ENCODE results near the gene LRP8. TPM values are rescaled to one million over a fixed set of nuclear protein-coding genes. Genes with fewer than 3 reads are reported as not detected.
A peak's percentile ranks its signal among the peaks of the same experiment; 100 is the strongest.

Gene LRP8
- total and polyA plus RNA-seq, 2 of the 13 experiments (the other 11 are each of a cell fraction or from before 2014, with no cell fraction given), result 17.3 to 17.4 TPM

GRCh38 chr1:53220171-53220961 is 107.5 kb downstream of the LRP8 start, which contains the start of gene CZIB (continued):
- TF ChIP-seq ZNF280D (CRISPR knock-in tag; IDR thresholded peaks at IDR 0.05) (peak; percentile 87), TRIM24 (CRISPR knock-in tag; IDR thresholded peaks at IDR 0.05) (no peak), ZBTB26 (CRISPR knock-in tag; IDR thresholded peaks at IDR 0.05; ENCODE audit: borderline replicate concordance) (peak; percentile 50; the same call in 1 of the 2 replicates), BORCS8-MEF2B (CRISPR knock-in tag; IDR thresholded peaks at IDR 0.05) (peak; percentile 93), FOXK2 (IDR thresholded peaks at IDR 0.05) (no peak), ZNF235 (CRISPR knock-in tag; IDR thresholded peaks at IDR 0.05; ENCODE audit: borderline replicate concordance) (no peak; the same call in 1 of the 2 replicates)

GRCh38 chr1:53219711-53220110 is 108.2 kb downstream of the LRP8 start:
- no peak overlapping the region for H2AFZ ChIP-seq (ENCODE audit: low read length)
- H3K79me2 ChIP-seq (ENCODE audit: insufficient read depth, low read length), result peaks cover 9% of the 10 kb centered on the region
- H3K36me3 ChIP-seq (replicated peaks in 1 of 2; ENCODE audit: control insufficient read depth in 1 of 2, insufficient read depth in 2 of 2, low read length in 2 of 2), result peaks cover 5 to 15% of the 10 kb centered on the region in 2 experiments; a peak in 4 of 5 replicates
- no peaks in the 10 kb centered on the region for H3K27me3 ChIP-seq (ENCODE audit: control insufficient read depth in 1 of 2, insufficient read depth in 2 of 2, low read length in 2 of 2)
- 4% methylated on average over 8 of the region's 8 CpGs for WGBS (ENCODE audit: low lambda C conversion rate)
- POLR2A ChIA-PET, result interaction anchor here (0.6 to 1.6 kb wide), 3 partner anchors 24 to 260 kb away, joined by 3 to 5 read pairs (median 3); no protein-coding TSS in a partner anchor
- H3K27ac ChIP-seq (ENCODE audit: extremely low read length, insufficient read depth, low read length), result peak overlapping the region; percentile 90
- DNase-seq (ENCODE audit: low spot score) (no peak), FAIRE-seq (no peak), ATAC-seq (peak; percentile 14; the same call in 1 of the 3 replicates)
- no peaks in the 10 kb centered on the region for H4K20me1 ChIP-seq (ENCODE audit: insufficient read depth, low read length)
- H3K9me3 ChIP-seq (ENCODE audit: low read length), result no peaks in the 10 kb centered on the region
- peak overlapping the region; percentile 93 for H3K9ac ChIP-seq (ENCODE audit: insufficient read depth, low read depth, low read length)
- CTCF ChIA-PET (ENCODE audit: low intra/inter-chr PET ratio, low total read pairs), result no interaction called here
- in situ Hi-C loops (cut with HindIII; ENCODE audit: extremely low pct_ligation_motif_present, low pct_unique_long_range_greater_than_20kb), result no loop called here
- intact Hi-C loops (cut with micrococcal nuclease; ENCODE audit: unreplicated experiment), result loop anchor here (1.0 to 2.0 kb wide), 2 partner anchors 19 to 23 kb away; partner anchors contain the start of genes CPT2 and MAGOH
- H3K4me1 ChIP-seq (ENCODE audit: insufficient read depth, low read length), result peaks cover 25% of the 10 kb centered on the region
- peak overlapping the region; percentile 92 for H3K4me2 ChIP-seq (ENCODE audit: low read depth, low read length)
- TSS peak; percentile 72 for BruUV-seq (replicated peaks)
- peak; percentile 42; the same call in 1 of the 2 replicates for TF ChIP-seq CEBPB (IDR thresholded peaks at IDR 0.05; ENCODE audit: borderline replicate concordance, low read depth, low read length)
- no peak for TF ChIP-seq GMEB1 (CRISPR knock-in tag; IDR thresholded peaks at IDR 0.05; ENCODE audit: borderline replicate concordance)
- 0 out of 2 replicates have a peak, but pooled peaks have one; percentile 2 for TF ChIP-seq ZNF879 (CRISPR knock-in tag; IDR thresholded peaks at IDR 0.05)
- peak overlapping the region; percentile 86 to 96 (median 95) for H3K4me3 ChIP-seq (replicated peaks in 1 of 3; ENCODE audit: insufficient read depth in 1 of 3, low read depth in 2 of 3, low read length in 3 of 3)
